BLaER1 treated with 17β-estradiol and CSF1 and Interleukin-3, amounts not matched to agents 10 nM and 100 nM (cell line): ENCODE results near the gene TNNT1.

Source experiments
- H3K27ac ChIP-seq, 11 experiments: shearing (Covaris generic); formaldehyde crosslinking; 2 replicates each; pipeline ENCODE4 v1.8.1; 2022
- H3K27me3 ChIP-seq, 11 experiments: shearing (Covaris generic); formaldehyde crosslinking; 2 replicates each; pipeline ENCODE4 v1.8.1; 2022
- H3K36me3 ChIP-seq, 11 experiments: shearing (Covaris generic); formaldehyde crosslinking; 2 replicates each; pipeline ENCODE4 v1.8.1; 2022
- H3K4me1 ChIP-seq, 10 experiments: shearing (Covaris generic); formaldehyde crosslinking; 2 replicates each; pipeline ENCODE4 v1.8.1; 2022
- H3K4me2 ChIP-seq, 11 experiments: shearing (Covaris generic); formaldehyde crosslinking; 2 replicates each; pipeline ENCODE4 v1.8.1; 2022
- H3K4me3 ChIP-seq, 10 experiments: shearing (Covaris generic); formaldehyde crosslinking; 2 replicates each; pipeline ENCODE4 v1.8.1; 2022
- H3K9ac ChIP-seq, 11 experiments: shearing (Covaris generic); formaldehyde crosslinking; 2 replicates each; pipeline ENCODE4 v1.8.1; 2022
- H3K9me3 ChIP-seq, 11 experiments: shearing (Covaris generic); formaldehyde crosslinking; replicated peaks in 1 of 11; 2 replicates each; pipeline ENCODE4 v1.8.1; 2022
- H4K20me1 ChIP-seq, 11 experiments: shearing (Covaris generic); formaldehyde crosslinking; 2 replicates each; pipeline ENCODE4 v1.8.1; 2022
- Cebpa-rat ChIP-seq, 11 experiments: shearing (Covaris generic); IDR thresholded peaks; 2 replicates each; pipeline ENCODE4 v1.8.1; 2022

TNNT1 gene

DNA sequence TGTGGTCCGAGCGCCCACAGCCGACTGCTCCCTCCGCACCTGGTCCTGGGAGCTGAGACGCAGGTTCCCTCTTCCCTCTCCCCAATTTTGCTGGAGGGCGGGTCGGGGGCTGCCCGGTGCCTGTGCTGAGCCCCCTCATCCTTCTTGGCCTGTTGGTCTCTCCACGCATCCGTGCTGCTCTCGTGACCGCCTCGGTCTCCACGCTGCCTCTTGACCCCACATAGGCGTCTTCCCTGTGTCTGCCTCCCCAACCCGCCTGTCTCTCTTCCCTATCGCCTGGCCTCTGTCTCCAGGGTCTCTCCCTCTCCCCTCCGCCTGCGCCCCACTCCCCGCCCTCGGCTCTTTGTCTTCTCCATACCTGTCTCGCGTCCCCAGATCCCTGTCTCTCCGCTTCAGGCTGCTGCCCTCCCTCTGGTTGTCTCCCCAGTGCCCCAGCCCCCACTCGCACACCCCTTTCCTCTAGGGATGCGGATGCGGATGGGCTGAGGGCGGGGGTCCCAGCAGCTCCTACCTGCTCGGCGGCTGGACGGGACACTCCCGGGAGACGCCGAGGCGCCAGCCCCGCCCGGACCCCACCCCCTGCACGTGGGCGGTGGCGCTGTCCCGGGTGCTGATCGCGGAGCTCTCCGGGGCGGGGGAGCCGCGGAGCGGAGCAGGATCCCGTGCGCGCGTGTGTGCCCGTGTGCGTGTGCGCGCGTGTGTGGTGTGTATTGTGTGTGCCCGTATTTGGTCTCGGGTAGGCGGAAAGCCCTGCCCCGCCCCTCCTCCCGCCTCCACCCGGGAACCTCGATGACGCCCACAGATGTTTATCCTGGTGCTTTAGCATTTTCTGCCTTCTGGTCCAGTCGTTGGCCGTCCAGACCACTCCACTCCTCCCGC, 30.8 kb upstream of the TNNT1 start, which contains the start of gene SYT5:
Gene SYT5, minus strand, starts transcription at position 684 of the 879 bp plus-strand sequence. CDS start 1,248 bp downstream, outside the sequence.
- H3K27ac ChIP-seq: peak within 1 kb of the TSS in 9 of 11 experiments; percentile 11 to 77 (median 55); a peak in 13 of 22 replicates
- peaks cover 0 to 12% (median 0%) of the 10 kb centered on the region in 11 experiments; a peak in 4 of 22 replicates for H3K9me3 ChIP-seq
- H3K4me2 ChIP-seq: peak within 1 kb of the TSS; percentile 96 to 100 (median 98)
- H3K4me3 ChIP-seq: peak within 1 kb of the TSS; percentile 43 to 69 (median 58)
- peaks cover 11 to 35% (median 22%) of the 10 kb centered on the region in 11 experiments for H3K27me3 ChIP-seq
- peaks cover 18 to 34% (median 31%) of the 10 kb centered on the region in 10 experiments for H3K4me1 ChIP-seq
- no peak for TF ChIP-seq Cebpa-rat (IDR thresholded peaks at IDR 0.05)
- peaks cover 0 to 28% (median 9%) of the 10 kb centered on the region in 11 experiments; a peak in 18 of 22 replicates for H4K20me1 ChIP-seq
- peak within 1 kb of the TSS in 9 of 11 experiments; percentile 24 to 73 (median 60); a peak in 13 of 22 replicates for H3K9ac ChIP-seq
- no peaks in the 10 kb centered on the region for H3K36me3 ChIP-seq

DNA sequence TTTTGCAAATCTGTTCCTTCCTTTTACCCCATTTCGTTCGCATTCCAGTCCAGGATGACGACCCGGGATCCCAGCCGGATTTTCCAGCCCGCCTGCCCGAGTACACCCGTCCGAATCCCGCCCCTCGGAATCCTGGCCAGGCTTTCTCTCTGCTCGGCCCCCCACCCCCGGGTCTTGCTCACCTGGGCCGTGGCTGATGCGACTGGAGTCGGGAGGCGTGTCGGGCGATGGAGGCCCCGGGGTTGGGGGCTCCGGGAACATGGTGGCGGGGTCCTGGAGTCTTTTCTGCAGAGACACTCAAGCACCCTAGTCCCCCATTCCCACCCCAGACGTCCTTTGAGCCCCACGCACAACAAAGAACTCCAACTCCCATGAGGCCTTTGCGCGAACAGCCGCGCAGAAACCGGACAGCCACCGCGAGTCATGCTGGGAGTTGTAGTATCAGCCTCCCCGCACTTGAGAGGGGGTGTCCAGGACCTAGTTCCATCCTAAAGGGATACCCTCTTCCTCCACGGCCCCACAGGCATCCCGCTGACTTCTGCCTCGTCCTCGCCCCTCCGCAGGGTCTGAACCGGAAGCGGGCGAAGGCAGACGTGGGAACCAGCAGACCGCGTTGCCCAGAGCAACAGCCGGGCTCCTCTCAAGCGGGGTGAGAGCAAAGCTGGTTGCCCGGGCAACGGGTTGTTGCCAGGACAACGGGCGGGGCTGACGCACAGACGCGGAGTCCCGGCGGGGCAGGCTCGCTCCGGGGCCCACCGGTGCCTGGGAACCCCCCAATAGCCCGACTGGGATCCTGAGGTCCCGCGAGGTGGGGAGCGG, 30.0 kb upstream of the TNNT1 start:
- no peak for TF ChIP-seq Cebpa-rat (IDR thresholded peaks at IDR 0.05)
- peak overlapping the region in 9 of 11 experiments; percentile 24 to 73 (median 60); a peak in 17 of 22 replicates for H3K9ac ChIP-seq
- H3K4me3 ChIP-seq: peak overlapping the region; percentile 43 to 69 (median 58)
- H3K27me3 ChIP-seq: peaks cover 14 to 35% (median 23%) of the 10 kb centered on the region in 11 experiments
- H3K4me2 ChIP-seq: peak overlapping the region; percentile 96 to 100 (median 98)
- H3K9me3 ChIP-seq: peaks cover 0 to 12% (median 0%) of the 10 kb centered on the region in 11 experiments; a peak in 4 of 22 replicates
- H3K27ac ChIP-seq: peak overlapping the region in 9 of 11 experiments; percentile 38 to 77 (median 68); a peak in 17 of 22 replicates
- H4K20me1 ChIP-seq: peaks cover 0 to 28% (median 9%) of the 10 kb centered on the region in 11 experiments; a peak in 18 of 22 replicates
- H3K4me1 ChIP-seq: peaks cover 18 to 42% (median 37%) of the 10 kb centered on the region in 10 experiments
- H3K36me3 ChIP-seq: no peaks in the 10 kb centered on the region

DNA sequence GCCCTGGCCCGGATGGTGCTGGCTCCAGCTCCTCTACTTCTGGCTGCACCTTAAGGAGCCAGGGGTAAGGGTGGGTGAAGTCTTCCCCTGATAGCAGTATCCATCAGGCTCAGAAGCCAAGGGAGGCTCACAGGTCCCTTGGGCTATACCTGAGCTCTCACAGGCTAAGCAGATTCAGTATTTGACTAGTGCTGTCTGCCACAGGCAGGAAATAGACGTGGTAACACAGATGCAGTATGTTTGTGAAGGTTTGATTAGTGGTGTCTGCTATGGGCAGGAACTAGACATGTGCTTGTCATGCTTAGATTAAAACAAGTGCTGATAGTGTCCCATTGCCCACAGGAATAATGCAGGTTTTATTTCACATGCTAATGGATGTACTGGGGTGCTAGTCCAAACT, 27.1 kb upstream of the TNNT1 start:
- Histone ChIP-seq H3K27ac (no peak overlapping the region), H3K36me3 (no peaks in the 10 kb centered on the region), H3K4me1 (peaks cover 18 to 54% (median 50%) of the 10 kb centered on the region in 10 experiments), H3K4me3 (no peak overlapping the region), H3K9me3 (peaks cover 0 to 12% (median 0%) of the 10 kb centered on the region in 11 experiments; a peak in 4 of 22 replicates), H3K9ac (no peak overlapping the region), H4K20me1 (peaks cover 0 to 16% (median 9%) of the 10 kb centered on the region in 11 experiments; a peak in 18 of 22 replicates), H3K4me2 (0 out of 22 replicates have a peak overlapping the region, but pooled peaks of 1 of the 11 experiments have one; percentile 6), H3K27me3 (peaks cover 36 to 47% (median 39%) of the 10 kb centered on the region in 11 experiments)
- no peak for TF ChIP-seq Cebpa-rat (IDR thresholded peaks at IDR 0.05)

DNA sequence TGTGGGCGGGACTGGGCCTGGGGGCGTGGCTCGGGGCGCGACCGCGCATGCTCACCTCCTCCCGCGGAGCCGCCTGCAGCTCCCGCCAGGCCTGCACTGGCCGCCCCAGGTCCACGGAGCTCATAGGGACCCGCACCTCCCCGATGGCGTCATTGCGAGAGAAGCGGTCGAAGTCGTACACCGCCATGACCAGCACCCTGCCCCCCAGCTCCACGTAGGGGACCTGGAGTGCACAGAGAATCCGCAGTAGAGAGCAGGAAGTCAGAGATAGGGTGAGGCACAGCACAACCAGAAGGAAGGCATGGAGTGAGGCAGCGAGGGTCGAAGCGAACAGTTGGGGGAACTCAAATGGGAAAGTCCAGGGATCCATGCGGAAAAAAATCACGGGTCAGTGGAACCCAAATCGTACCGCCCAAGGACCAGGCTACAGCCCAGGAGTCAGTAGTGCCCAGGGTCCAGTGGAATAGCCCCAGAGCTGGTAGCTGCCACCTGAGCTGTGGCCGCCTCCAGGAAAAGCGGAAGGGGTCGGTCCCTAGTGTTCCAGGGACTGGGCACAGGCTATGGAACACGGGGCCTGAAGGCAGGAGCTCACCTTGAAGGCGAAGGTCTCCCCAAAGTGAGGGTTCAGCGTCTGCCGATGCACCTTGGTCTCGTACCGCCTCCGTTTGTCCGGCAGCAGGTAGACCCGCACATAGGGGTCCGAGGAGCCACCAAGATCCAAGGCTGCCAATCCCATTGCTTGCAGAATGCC, 26.3 kb upstream of the TNNT1 start:
- H3K9ac ChIP-seq: no peak overlapping the region
- H3K27ac ChIP-seq: no peak overlapping the region
- peaks cover 0 to 12% (median 0%) of the 10 kb centered on the region in 11 experiments; a peak in 4 of 22 replicates for H3K9me3 ChIP-seq
- H3K4me1 ChIP-seq: peaks cover 18 to 54% (median 49%) of the 10 kb centered on the region in 10 experiments
- no peaks in the 10 kb centered on the region for H3K36me3 ChIP-seq
- 0 out of 22 replicates have a peak overlapping the region, but pooled peaks of 1 of the 11 experiments have one; percentile 6 for H3K4me2 ChIP-seq
- H3K4me3 ChIP-seq: no peak overlapping the region
- H3K27me3 ChIP-seq: peaks cover 32 to 47% (median 39%) of the 10 kb centered on the region in 11 experiments
- TF ChIP-seq Cebpa-rat (IDR thresholded peaks at IDR 0.05): no peak
- H4K20me1 ChIP-seq: peaks cover 0 to 9% (median 7%) of the 10 kb centered on the region in 11 experiments; a peak in 18 of 22 replicates

DNA sequence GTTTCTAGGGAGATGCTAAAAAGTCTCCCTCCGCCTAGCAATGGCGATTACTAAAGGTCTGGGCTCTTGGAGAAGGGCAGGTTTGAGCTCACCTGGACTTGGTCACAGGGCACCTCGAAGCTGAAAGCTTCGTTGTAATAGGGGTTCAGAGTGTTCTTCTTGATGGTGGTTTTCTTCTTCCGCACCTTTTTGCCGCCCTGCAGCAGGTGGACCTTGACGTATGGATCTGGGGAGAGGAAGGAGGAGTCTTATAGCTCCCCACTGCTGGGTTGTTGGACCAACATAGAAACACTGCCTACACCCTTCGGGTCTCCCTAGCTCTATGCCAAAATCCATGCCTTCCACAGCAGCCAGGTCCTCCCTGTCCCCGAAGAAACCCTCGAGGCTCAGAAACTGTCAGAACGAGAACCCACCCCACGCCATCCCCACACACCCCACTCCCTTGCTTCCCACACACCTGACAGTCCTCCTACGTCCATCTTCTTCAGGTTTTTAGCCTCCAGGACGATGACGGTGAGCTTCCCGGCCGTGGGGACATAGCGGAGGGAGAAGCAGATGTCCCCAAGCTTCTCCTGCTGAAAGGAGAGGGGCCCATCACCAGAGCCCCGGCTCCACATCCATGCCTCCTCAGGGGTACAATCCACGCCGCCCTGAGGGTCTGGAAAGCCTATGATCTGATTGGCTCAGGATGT, 25.6 kb upstream of the TNNT1 start:
- peaks cover 15 to 51% (median 45%) of the 10 kb centered on the region in 10 experiments for H3K4me1 ChIP-seq
- no peak overlapping the region for H3K27ac ChIP-seq
- no peak for TF ChIP-seq Cebpa-rat (IDR thresholded peaks at IDR 0.05)
- peaks cover 0 to 5% (median 3%) of the 10 kb centered on the region in 11 experiments; a peak in 18 of 22 replicates for H4K20me1 ChIP-seq
- H3K9me3 ChIP-seq: peaks cover 0 to 12% (median 0%) of the 10 kb centered on the region in 11 experiments; a peak in 4 of 22 replicates
- H3K9ac ChIP-seq: no peak overlapping the region; a peak in 1 of 22 replicates
- H3K4me2 ChIP-seq: peak overlapping the region; percentile 81 to 97 (median 91)
- peak overlapping the region in 9 of 10 experiments; percentile 52 to 74 (median 66); a peak in 17 of 20 replicates for H3K4me3 ChIP-seq
- no peaks in the 10 kb centered on the region for H3K36me3 ChIP-seq
- peaks cover 31 to 48% (median 38%) of the 10 kb centered on the region in 11 experiments for H3K27me3 ChIP-seq

DNA sequence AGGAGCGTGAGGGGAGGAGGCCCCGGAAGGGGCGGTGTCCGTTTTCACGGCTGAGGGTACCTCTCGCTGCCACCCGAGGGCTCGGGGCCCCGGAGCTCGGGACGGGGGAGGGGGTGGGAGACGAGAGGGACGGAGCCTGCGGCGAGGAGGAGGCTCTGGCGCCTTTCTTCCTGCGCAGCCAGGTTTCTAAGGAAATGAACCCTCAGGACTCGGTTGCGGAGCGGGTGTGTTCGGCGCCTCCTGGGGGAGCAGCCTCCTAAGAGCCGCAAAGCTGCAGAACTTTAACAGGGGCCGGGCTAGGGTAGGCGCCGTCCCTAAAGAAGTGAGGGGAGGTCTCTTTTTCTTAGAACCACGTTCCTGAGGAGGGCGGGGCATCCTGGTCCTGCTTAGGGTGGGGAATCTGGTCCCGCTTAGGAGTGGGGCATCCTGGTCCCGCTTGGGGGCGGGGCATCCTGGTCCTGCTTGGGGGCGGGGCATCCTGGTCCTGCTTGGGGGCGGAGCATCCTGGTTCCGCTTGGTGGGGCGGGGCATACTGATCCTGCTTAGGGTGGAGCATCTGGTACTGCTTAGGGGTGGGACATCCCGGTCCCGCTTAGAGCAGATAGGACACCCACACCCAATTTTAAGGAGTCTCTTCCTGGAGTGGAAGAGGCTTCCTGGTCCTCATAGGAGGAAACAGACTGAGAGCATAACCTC, 24.9 kb upstream of the TNNT1 start:
- Histone ChIP-seq H3K9me3 (peaks cover 0 to 12% (median 0%) of the 10 kb centered on the region in 11 experiments; a peak in 4 of 22 replicates), H3K4me2 (peak overlapping the region; percentile 81 to 97 (median 91)), H3K4me1 (peaks cover 11 to 43% (median 39%) of the 10 kb centered on the region in 10 experiments), H3K9ac (peak overlapping the region; percentile 45 to 76 (median 64)), H3K36me3 (no peaks in the 10 kb centered on the region), H3K4me3 (peak overlapping the region; percentile 52 to 74 (median 66)), H4K20me1 (no peaks in the 10 kb centered on the region; a peak in 1 of 22 replicates), H3K27me3 (peaks cover 31 to 55% (median 40%) of the 10 kb centered on the region in 11 experiments), H3K27ac (peak overlapping the region in 7 of 11 experiments; percentile 14 to 62 (median 31); a peak in 10 of 22 replicates)
- TF ChIP-seq Cebpa-rat (IDR thresholded peaks at IDR 0.05): no peak
